K562 treated with DMSO at 1 percent for 48 hours (cell line): ENCODE data around the gene SYNE1. TPM values are rescaled to one million over a fixed set of nuclear protein-coding genes. Genes with fewer than 3 reads are reported as not detected.

Experiments
- total RNA-seq: library from RNA; unstranded; fragments of 300-600 nt; gene quantifications from 2 replicates; pipeline ENCODE4 v1.2.3, GENCODE V29; 2022; ENCODE audit warnings: low replicate concordance; ENCODE audit errors: extremely low read depth

SYNE1 gene, protein sequence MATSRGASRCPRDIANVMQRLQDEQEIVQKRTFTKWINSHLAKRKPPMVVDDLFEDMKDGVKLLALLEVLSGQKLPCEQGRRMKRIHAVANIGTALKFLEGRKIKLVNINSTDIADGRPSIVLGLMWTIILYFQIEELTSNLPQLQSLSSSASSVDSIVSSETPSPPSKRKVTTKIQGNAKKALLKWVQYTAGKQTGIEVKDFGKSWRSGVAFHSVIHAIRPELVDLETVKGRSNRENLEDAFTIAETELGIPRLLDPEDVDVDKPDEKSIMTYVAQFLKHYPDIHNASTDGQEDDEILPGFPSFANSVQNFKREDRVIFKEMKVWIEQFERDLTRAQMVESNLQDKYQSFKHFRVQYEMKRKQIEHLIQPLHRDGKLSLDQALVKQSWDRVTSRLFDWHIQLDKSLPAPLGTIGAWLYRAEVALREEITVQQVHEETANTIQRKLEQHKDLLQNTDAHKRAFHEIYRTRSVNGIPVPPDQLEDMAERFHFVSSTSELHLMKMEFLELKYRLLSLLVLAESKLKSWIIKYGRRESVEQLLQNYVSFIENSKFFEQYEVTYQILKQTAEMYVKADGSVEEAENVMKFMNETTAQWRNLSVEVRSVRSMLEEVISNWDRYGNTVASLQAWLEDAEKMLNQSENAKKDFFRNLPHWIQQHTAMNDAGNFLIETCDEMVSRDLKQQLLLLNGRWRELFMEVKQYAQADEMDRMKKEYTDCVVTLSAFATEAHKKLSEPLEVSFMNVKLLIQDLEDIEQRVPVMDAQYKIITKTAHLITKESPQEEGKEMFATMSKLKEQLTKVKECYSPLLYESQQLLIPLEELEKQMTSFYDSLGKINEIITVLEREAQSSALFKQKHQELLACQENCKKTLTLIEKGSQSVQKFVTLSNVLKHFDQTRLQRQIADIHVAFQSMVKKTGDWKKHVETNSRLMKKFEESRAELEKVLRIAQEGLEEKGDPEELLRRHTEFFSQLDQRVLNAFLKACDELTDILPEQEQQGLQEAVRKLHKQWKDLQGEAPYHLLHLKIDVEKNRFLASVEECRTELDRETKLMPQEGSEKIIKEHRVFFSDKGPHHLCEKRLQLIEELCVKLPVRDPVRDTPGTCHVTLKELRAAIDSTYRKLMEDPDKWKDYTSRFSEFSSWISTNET (N-terminal part only)
- not detected in 2 replicates for total RNA-seq

DNA sequence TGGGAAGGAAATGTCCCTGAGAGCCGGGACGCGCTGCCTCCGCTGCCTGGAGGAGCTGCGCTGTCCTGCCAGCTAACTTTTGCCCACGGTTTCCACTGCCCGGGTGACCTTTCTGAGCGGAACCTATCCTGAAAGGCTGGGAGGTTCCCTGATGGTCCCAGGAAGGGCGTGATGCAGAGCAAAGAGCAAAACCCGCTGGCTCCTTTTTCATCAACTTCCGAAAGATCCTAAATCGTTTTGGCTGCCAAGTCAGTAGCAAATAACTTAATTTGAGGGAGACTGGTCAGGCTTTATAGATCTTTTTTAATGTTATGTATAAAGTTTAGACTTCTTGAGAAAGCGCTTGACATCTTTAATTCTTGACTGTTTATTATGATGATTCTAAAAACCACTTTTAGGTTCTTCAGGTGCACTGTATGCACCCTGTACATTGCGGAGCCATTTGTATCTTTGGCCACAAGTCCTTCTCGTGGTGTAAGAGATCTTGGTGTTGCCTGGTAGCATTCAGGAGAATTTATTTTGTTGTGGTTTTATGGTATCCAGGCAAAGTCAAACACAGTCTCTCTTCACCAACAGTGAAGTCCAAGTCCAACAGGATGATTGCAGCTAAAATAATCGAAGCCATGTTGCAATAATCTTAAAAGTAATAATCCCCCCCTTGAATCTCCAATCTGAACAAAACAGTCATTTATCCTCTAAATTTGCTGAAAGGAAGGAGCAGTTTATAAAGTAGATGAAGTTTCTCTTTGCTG lies at the start of gene SYNE1:
Gene SYNE1, minus strand, starts transcription at position 67 of the 752 bp plus-strand sequence. CDS start 9,031 bp downstream, outside the sequence.

Other genes starting within 250 kb of the SYNE1 start
- not detected in 2 replicates for gene MYCT1, start 60.5 kb upstream of the SYNE1 start, total RNA-seq
- gene VIP, start 113.4 kb upstream of the SYNE1 start, total RNA-seq = not detected in 2 replicates